Mesenchymal stem cell (in vitro differentiated cells and primary cell): ENCODE measurements around the gene CFH.
"Not testable (repeated sequence)": the region's sequence is repeated elsewhere in the genome, so short reads cannot be mapped to it uniquely, and the experiment has no call there.

Experiments
- DNase-seq: peaks from one replicate; pipeline ENCODE4 v3.0.0-alpha.2; 2013
- H2AFZ ChIP-seq: one replicate; pipeline ENCODE4 v1.6.1; 2013; ENCODE audit warnings: low read depth, mild to moderate bottlenecking, control low read depth, inconsistent platforms, low read length, moderate library complexity
- H2AK5ac ChIP-seq: 2 replicates; pipeline ENCODE4 v1.6.1; 2013; ENCODE audit warnings: low read length, moderate library complexity, mild to moderate bottlenecking, inconsistent platforms; ENCODE audit not compliant: severe bottlenecking
- H2BK120ac ChIP-seq: one replicate; pipeline ENCODE4 v1.6.1; 2013; ENCODE audit warnings: low read depth, mild to moderate bottlenecking, inconsistent platforms, low read length, moderate library complexity
- H2BK12ac ChIP-seq, 2 experiments: one replicate each; pipeline ENCODE4 v1.6.1; 2013; ENCODE audit warnings: inconsistent platforms in 2 of 2, low read length in 2 of 2, mild to moderate bottlenecking in 2 of 2, moderate library complexity in 2 of 2, control low read depth in 1 of 2
- H2BK15ac ChIP-seq: one replicate; pipeline ENCODE4 v1.6.1; 2013; ENCODE audit warnings: mild to moderate bottlenecking, low read depth, inconsistent platforms; ENCODE audit not compliant: poor library complexity, severe bottlenecking
- H2BK5ac ChIP-seq: 2 replicates; pipeline ENCODE4 v1.6.1; 2013; ENCODE audit warnings: low read depth, mild to moderate bottlenecking, low read length, control low read depth, inconsistent platforms; ENCODE audit not compliant: poor library complexity, severe bottlenecking
- H3K14ac ChIP-seq, 2 experiments: one replicate each; pipeline ENCODE4 v1.6.1; 2013; ENCODE audit warnings: inconsistent platforms in 2 of 2, low read length in 2 of 2, control low read depth in 1 of 2, mild to moderate bottlenecking in 1 of 2, moderate library complexity in 1 of 2
- H3K18ac ChIP-seq, 2 experiments: one replicate each; pipeline ENCODE4 v1.6.1; 2013; ENCODE audit warnings: inconsistent platforms in 2 of 2, low read length in 2 of 2, control low read depth in 1 of 2, low read depth in 1 of 2, mild to moderate bottlenecking in 1 of 2
- H3K23ac ChIP-seq, 2 experiments: one replicate each; pipeline ENCODE4 v1.6.1; 2013; ENCODE audit warnings: inconsistent platforms in 2 of 2, low read length in 2 of 2, mild to moderate bottlenecking in 2 of 2, moderate library complexity in 2 of 2, control low read depth in 1 of 2
- H3K27ac ChIP-seq: 2 replicates; pipeline ENCODE4 v1.5.1; 2013; ENCODE audit warnings: mild to moderate bottlenecking, moderate library complexity, low read length, control low read depth, inconsistent platforms; ENCODE audit not compliant: poor library complexity, severe bottlenecking
- H3K27me3 ChIP-seq, 2 experiments: 2 replicates each; pipeline versions ENCODE4 v1.6.1 to v1.7.0; 2013; ENCODE audit warnings: low read length in 2 of 2, mild to moderate bottlenecking in 2 of 2, moderate library complexity in 2 of 2, control low read depth in 1 of 2, inconsistent platforms in 1 of 2; ENCODE audit not compliant: control insufficient read depth in 1 of 2, insufficient read depth in 1 of 2
- H3K36me3 ChIP-seq, 2 experiments: 2 replicates each; pipeline versions ENCODE4 v1.6.1 to v1.7.0; 2013; ENCODE audit warnings: low read length in 2 of 2, control low read depth in 1 of 2, inconsistent platforms in 1 of 2, low read depth in 1 of 2, mild to moderate bottlenecking in 1 of 2; ENCODE audit not compliant: insufficient read depth in 2 of 2, control insufficient read depth in 1 of 2
- H3K4ac ChIP-seq, 2 experiments: one replicate each; pipeline ENCODE4 v1.6.1; 2013; ENCODE audit warnings: inconsistent platforms in 2 of 2, low read length in 2 of 2, mild to moderate bottlenecking in 2 of 2, moderate library complexity in 2 of 2, control low read depth in 1 of 2, low read depth in 1 of 2
- H3K4me1 ChIP-seq: 2 replicates; pipeline ENCODE4 v1.6.1; 2013; ENCODE audit warnings: low read depth, low read length, control low read depth; ENCODE audit not compliant: control insufficient read depth, insufficient read depth
- H3K4me2 ChIP-seq: 2 replicates; pipeline ENCODE4 v1.6.1; 2013; ENCODE audit warnings: low read length, mild to moderate bottlenecking, inconsistent platforms; ENCODE audit not compliant: poor library complexity, severe bottlenecking
- H3K4me3 ChIP-seq, 2 experiments: 2 replicates each; pipeline versions ENCODE4 v1.5.1 to v1.7.0; 2013; ENCODE audit warnings: low read length in 2 of 2, mild to moderate bottlenecking in 2 of 2, control low read depth in 1 of 2, low read depth in 1 of 2; ENCODE audit not compliant: insufficient read depth in 1 of 2
- H3K79me1 ChIP-seq: replicated peaks from 2 replicates; pipeline ENCODE4 v1.6.1; 2013; ENCODE audit warnings: mild to moderate bottlenecking, control low read depth, low read length, inconsistent platforms; ENCODE audit not compliant: poor library complexity, severe bottlenecking
- H3K9ac ChIP-seq: 2 replicates; pipeline ENCODE4 v1.7.0; 2013; ENCODE audit warnings: mild to moderate bottlenecking, low read length, moderate library complexity
- H3K9me3 ChIP-seq: 2 replicates; pipeline ENCODE4 v1.7.0; 2013; ENCODE audit warnings: mild to moderate bottlenecking, low read length; ENCODE audit not compliant: control insufficient read depth
- H4K8ac ChIP-seq: one replicate; pipeline ENCODE4 v1.6.1; 2013; ENCODE audit warnings: inconsistent platforms, mild to moderate bottlenecking, low read length, moderate library complexity
- H4K91ac ChIP-seq: one replicate; pipeline ENCODE4 v1.6.1; 2013; ENCODE audit warnings: mild to moderate bottlenecking, low read length, inconsistent platforms
- WGBS: methylation state at CpG from one replicate; pipeline ENCODE4 v1.1.7; 2013; ENCODE audit warnings: mixed read lengths; 5-methylcytosine and 5-hydroxymethylcytosine counted together

The CFH gene

GRCh38 chr1:196791252-196791651 is 139.4 kb downstream of the CFH start:
- H3K23ac ChIP-seq, H3K4me3 ChIP-seq, H3K79me1 ChIP-seq, H4K8ac ChIP-seq, H3K27me3 ChIP-seq, H3K4ac ChIP-seq, H2BK12ac ChIP-seq, H4K91ac ChIP-seq, DNase-seq, H3K9me3 ChIP-seq, H2AK5ac ChIP-seq, H3K14ac ChIP-seq, H3K4me2 ChIP-seq, H2BK5ac ChIP-seq, H2BK120ac ChIP-seq, H3K9ac ChIP-seq, H3K18ac ChIP-seq, H3K36me3 ChIP-seq, H2BK15ac ChIP-seq, H3K4me1 ChIP-seq, H2AFZ ChIP-seq, H3K27ac ChIP-seq: not testable (repeated sequence)
- WGBS: no CpG with 5 or more reads among the region's 1 CpG

DNA sequence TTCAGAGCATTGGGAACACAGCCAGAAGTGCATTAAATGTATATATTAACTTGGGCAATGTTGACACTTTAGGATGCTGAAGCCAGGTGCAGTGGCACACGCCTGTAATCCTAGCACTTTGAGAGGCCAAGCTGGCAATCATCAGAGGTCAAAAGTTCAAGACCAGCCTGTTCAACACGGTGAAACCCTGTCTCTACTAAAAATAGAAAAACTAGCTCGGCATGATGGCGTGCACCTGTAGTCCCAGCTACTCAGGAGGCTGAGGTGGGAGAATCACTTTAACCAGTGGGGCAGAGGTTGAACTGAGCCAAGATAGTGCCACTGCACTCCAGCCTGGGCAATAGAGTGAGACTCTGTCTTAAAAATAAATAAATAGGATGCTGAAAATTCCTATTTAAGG is 142.3 kb downstream of the CFH start:
- not testable (repeated sequence) for H3K4me1 ChIP-seq, H2AFZ ChIP-seq, H3K9me3 ChIP-seq, H2AK5ac ChIP-seq, H3K4me2 ChIP-seq, H3K14ac ChIP-seq, H3K4ac ChIP-seq, H3K18ac ChIP-seq, H4K8ac ChIP-seq, H3K4me3 ChIP-seq, H2BK12ac ChIP-seq, H3K36me3 ChIP-seq, DNase-seq, H4K91ac ChIP-seq, H3K27ac ChIP-seq, H3K23ac ChIP-seq, H2BK15ac ChIP-seq, H3K9ac ChIP-seq, H3K27me3 ChIP-seq, H3K79me1 ChIP-seq, H2BK120ac ChIP-seq, H2BK5ac ChIP-seq
- WGBS: 85% methylated on average over 3 of the region's 4 CpGs
